Stimulated activated CD4-positive, alpha-beta T cell treated with anti-CD3 and anti-CD28 coated beads, Interleukin-1b, Interleukin-23, amount 100 ng/mL, for 4 hours (primary cell): ENCODE data around the gene RAD51.
A peak's percentile ranks its signal among the peaks of the same experiment; 100 is the strongest.
"Not testable (repeated sequence)": the region's sequence is repeated elsewhere in the genome, so short reads cannot be mapped to it uniquely, and the experiment has no call there.

ENCODE experiments used
- DNase-seq, 2 donors: peaks; one replicate each; pipeline ENCODE4 v3.0.0-alpha.2; 2020; ENCODE audit warnings: low read depth in 2 of 2

Gene RAD51

DNA sequence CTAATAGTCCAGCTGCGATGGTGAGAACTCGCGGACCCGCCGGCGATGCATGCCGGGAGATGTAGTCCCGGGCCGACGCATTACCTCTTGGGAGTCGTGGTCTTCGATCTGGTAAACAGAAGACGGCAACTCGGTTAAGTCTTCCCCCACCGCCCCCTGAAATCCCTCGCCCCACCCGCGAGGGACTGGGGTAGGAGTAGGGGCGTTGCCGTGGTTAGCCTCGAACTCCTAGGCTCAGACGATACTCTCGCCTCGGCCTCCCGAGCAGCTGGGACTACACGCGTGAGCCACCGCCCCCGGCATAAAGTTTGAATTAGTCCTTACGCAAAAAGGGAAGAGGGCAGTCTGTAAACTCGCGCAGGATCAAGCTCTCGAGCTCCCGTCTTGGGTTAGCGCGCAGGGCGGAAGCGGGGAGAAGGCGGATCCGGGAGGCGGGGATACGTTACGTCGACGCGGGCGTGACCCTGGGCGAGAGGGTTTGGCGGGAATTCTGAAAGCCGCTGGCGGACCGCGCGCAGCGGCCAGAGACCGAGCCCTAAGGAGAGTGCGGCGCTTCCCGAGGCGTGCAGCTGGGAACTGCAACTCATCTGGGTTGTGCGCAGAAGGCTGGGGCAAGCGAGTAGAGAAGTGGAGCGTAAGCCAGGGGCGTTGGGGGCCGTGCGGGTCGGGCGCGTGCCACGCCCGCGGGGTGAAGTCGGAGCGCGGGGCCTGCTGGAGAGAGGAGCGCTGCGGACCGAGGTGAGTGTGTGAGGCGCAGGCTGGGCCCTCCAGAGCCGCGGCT, at the start of gene RAD51:
Gene RAD51 (plus strand): TSS at position 487 of the 781 bp plus-strand sequence. CDS start 3,585 bp downstream, outside the sequence.
- DNase-seq, result peak; percentile 86 to 87

DNA sequence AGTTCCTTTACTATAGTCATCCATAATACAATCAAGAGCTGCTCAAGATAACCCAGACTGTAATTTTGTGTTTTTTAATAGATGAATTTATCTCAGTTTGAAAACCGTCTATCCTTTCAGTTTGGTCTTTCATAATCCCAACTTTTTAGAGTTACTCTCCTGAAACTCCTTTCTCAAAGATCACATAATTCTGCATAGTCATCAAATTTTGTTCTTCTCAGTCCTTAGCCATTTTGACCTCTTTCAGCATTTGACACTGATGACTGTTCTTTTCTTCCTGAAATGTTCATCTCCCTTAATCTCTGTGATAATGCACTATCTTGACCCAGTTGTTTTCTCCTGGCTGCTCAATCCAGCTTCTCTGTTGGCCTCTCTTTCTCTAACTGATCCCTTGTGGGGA, 47.5 kb upstream of the RAD51 start:
- DNase-seq, result no peak

DNA sequence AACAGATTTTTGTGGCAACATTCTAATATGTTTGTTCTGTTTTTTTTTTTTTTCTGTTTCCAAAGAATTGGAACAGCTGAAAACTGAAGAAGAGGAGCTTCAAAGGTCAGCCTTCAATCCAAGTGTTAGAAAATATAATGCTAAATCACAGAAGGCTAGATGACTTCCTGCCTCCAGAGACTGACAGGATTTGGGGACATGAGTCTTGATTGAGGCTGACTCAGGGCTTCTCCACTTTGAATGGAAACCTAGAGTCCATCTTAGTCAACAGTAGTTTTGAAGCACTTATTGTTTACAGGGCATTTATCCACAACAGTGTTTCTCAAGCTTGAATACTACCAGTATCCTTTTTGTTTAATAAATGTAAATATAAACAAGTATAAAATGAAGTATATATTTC, 44.5 kb upstream of the RAD51 start:
- DNase-seq, result no peak

DNA sequence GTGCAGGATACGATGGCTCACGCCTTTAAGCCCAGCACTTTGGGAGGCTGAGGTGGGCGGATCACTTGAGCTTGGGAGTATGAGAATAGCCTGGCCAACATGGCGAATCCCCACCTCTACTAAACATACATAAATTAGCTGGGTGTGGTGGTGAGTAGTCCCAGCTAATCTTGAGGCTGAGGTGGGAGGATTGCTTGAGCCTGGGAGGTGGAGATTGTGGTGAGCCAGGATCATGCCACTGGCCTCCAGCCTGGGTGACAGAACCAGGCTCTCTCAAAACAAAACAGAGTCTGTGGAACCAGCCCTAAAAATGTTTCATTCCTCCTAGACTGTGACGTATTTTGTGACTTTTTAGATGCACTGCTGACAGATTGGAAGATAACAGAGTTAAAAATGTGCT, 34.3 kb upstream of the RAD51 start:
- no peak for DNase-seq

DNA sequence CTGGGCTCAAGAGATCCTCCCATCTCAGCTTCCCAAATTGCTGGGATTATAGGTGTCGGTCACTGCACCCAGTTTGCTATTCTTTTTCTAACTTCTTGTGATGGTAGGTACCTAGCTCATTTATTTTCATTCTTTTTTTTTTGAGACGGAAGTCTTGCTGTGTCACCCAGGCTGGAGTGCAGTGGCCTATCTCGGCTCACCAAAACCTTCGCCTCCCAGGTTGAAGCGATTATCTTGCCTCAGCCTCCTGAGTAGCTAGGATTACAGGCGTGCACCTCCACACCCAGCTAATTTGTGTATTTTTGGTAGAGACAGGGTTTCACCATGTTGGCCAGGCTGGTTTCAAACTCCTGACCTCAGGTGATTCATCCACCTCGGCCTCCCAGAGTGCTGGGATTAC, 30.1 kb upstream of the RAD51 start:
- DNase-seq, result no peak

DNA sequence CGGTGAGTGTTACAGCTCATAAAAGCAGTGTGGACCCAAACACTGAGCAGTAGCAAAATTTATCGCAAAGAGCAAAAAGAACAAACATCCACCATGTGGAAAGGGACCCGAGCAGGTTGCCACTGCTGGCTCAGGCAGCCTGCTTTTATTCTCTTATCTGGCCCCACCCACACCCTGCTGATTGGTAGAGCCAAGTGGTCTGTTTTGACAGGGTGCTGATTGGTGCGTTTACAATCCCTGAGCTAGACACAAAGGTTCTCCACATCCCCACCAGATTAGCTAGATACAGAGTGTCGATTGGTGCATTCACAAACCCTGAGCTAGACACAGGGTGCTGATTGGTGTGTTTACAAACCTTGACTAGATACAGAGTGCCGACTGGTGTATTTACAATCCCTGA, 18.7 kb upstream of the RAD51 start:
- DNase-seq, result not testable (repeated sequence)

DNA sequence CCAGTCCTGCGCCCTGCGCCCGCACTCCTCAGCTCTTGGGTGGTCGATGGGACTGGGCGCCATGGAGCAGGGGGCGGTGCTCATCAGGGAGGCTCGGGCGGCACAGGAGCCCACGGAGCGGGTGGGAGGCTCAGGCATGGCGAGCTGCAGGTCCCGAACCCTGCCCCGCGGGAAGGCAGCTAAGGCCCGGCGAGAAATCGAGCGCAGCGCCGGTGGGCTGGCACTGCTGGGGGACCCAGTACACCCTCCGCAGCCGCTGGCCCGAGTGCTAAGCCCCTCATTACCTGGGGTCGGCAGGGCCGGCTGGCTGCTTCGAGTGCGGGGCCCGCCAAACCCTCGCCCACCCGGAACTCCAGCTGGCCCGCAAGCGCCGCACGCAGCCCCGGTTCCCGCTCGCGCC, 18.1 kb upstream of the RAD51 start:
- DNase-seq, result not testable (repeated sequence)

DNA sequence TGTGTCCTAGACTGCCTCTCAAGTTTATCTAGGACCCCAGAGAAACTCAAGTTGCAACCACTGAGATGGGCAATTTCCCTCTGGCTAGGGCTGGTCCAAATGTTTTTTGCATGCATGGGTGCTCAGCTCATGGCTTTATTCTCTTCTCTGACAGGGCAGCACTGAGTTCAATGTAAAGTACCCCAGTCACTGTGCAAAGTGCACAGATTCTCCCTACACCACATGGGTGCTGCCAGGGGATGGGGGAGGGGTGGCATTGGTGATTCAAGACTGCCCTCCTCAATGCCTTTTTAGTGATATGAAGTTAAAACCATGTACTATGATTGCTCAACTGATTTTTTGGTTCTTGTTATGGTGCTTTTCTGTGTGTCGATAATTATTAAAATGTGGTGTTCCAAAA, 14.8 kb upstream of the RAD51 start:
- DNase-seq, result no peak

DNA sequence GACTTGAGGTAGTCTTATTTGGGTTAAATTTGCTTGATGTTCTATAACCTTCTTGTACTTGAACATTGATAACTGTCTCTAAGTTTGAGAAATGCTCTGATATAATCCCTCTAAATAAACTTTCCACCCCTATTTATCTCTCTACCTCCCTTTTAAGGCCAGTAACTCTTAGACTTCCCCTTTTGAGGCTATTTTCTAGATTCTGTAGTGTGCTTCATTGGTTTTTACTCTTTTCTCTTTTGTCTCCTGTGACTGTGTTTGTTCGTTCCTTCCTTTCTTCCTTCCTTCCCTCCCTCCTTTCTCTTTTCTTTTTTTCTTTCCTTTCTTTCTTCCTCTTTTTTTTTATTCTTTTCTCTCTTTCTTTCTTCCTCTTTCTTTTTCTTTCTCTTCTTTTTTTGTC, 14.0 kb upstream of the RAD51 start:
- not testable (repeated sequence) for DNase-seq

DNA sequence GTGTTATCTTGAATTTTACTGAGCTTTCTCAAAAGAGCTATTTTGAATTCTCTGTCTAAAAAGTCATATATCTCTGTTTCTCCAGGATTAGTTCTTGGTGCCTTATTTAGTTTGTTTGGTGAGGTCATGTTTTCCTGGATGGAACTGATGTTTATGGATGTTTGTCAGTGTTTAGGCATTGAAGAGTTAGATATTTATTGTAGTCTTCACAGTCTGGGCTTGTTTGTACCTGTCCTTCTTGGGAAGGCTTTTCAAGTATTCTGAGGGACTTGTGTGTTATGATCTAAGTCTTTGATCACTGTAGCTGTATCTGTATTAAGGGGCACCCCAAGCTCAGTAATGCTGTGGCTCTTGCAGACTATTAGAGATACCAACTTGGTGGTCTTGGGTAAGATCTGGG, 10.6 kb upstream of the RAD51 start:
- no peak for DNase-seq

DNA sequence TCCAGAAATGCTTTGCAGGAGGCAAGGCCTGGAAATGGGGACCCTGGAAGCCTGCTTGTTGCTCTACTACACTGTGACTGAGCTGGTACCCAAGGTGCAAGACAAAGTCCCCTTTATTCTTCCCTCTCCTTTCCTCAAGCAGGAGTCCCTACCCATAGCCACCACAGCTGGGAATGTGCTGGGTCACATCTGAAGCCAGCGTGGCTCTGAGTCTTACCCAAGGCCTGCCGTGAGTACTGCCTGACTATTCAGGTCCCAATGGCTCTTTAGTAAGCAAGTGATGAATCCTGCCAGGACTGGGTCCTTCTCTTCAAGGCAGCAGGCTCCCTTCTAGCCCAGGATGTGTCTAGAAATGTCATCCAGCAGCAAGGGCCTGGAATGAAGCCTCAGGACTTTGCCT, 9.6 kb upstream of the RAD51 start:
- no peak for DNase-seq

DNA sequence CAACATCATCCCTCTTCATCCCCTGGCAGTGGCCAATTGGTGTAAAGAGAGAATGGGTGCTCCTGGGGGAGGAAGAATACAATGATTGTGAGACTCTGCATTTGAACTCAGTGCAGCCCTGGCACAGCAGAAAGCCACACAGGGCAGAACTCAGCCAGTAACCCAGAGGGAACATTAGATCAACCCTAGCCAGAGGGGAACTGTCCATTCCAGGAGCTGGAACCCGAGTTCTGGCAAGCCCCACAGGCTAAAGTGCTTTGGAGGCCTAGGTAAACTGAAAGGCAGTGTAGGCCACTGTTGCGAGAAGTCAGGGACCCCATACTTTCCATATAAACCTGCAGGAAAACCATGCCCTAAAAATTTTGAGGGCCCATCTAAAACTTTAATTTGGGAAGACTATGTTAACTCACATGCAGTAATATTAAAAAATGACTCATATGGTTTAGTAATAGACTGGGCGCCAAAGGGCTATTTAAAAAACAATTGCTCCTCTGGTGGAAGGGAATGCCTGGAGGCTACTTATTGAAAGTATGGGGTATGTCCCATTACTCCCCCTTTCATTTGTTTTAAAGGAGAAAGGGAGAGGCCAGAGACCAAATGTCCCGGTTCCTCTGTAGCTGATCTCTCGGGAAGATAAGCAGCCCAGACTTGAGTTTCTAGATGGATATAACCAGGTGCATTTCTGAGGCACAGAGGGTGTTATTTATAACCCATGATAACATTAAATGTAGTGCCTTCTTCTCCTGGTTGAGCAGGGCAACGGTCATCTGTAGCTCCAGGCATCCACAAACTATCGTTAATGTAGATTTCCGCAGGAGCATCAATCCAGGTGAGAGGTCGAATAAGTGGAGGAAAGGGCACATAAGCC, 5.8 kb upstream of the RAD51 start:
- no peak for DNase-seq

DNA sequence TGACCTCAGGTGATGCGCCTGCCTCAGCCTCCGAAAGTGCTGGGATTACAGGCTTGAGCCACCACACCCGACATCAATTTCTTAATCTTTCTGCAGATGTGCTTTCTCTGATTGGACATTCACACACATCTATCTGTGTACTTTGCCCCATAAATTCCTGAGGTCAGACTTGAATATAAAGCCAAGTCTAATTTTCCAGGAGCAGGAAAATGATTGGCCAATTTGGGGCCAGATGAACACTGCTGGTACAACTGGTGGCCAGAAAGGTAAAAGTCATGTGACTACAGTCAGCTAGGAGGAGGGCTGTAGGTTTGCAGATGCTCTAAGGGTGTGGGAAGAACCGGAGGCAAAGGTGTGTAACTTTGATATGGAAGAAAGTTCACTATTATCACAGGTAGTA, 3.2 kb upstream of the RAD51 start:
- no peak for DNase-seq

DNA sequence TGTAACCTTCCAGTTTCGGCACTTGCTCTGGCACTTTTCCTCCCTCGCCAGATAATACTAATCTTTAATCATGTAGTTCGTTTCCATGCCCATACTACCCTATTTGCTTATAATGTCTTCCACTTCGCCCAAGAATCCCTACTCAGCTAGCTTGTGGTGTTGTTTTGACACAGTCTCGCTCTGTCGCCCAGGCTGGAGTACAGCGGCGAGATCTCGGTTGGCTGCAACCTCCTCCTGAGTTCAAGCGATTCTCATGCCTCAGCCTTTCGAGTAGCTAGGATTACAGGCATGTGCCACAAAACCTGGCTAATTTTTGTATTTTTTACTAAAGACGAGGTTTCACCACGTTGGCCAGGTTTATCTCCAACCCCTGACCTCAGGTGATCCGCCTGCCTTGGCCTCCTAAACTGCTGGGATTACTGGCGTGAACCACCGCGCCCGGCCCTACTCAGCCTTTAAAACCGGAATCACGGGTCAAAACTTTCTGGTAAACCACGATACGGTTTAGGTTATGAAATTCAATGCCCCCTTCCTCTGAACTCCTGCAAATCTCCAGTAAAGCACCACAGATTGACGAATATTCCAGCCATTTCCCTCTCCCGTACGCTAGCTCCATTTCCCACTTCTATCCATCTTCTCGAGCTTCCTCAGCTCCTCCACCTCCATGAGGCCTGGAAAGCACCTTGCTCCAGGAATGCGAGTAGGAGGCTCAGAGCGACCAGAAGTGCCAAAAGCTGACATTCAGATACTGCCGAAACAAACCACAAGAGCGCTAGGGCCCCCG, 878 bp upstream of the RAD51 start:
- no peak for DNase-seq

DNA sequence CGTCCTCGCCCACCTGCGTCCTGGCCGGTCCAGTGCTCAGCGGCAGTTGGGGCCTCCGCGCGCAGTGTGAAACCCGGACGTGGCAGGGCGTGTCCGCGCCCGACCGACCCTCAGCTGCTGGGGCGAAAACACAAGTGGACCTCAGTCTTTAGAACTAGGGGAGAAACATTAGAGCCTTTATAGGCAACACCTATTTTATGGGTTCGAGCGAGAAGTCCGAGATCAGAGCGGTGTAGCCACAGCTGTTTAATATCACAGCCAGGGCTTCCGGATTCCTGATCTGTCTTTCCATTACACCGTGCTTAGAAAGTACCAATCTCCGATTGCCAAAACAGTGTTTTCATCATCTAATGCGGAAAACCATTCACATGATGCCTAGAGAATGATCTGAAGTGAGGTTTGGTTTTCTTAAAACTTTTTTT, 506 bp downstream of the RAD51 start:
- DNase-seq, result no peak

DNA sequence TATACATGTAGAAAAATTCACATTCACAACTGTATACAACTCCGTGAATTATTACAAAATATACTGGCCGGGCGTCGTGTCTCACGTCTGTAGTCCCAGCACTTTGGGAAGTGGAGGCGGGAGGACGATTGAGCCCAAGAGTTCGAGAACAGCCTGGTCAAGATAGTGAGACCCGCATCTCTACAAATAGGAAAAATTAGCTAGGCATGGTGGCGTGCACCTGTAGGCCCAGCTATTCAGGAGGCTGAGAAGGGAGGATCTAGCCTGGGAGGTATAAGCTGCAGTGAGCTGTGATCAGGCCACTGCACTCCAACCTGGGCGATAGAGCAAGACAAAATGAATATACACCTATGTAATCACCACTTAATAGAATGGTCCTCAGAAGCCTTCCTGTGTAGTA, 1.3 kb downstream of the RAD51 start:
- DNase-seq, result no peak

DNA sequence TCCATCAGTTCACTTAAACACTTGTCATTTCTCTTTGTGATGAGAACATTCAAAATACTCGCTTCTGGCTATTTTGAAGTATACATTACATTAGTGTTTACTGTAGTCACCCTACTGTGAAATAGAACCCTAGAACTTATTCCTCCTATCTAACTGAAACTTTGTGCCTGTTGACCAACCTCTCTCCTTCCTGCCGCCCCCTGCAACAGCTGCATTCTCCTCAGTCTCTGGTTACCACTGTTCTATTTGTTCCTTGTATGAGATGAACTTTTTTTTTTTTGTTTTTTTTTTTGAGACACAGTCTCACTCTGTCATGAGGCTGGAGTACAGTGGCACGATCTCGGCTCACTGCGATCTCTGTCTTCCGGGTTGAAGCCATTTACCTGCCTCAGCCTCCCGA, 2.9 kb downstream of the RAD51 start:
- no peak for DNase-seq

DNA sequence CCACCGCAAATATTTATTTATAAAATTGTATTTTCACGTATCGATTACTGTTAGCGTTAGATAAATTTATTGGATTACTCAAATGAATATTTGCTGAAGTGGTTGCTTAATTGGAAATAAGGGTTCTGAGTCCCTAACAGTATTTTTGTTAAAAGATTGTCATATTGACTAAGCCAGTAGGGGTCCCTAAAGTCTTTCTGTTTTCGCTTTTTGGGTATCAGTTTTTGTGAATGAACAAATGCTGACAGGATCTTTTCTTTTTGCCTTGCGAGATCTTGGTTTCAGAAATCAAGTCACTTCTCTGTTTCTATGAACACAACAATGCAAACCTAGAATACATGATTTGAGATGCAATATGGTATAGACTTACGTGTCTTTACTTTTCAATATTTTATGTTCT, 7.1 kb downstream of the RAD51 start:
- DNase-seq, result no peak

DNA sequence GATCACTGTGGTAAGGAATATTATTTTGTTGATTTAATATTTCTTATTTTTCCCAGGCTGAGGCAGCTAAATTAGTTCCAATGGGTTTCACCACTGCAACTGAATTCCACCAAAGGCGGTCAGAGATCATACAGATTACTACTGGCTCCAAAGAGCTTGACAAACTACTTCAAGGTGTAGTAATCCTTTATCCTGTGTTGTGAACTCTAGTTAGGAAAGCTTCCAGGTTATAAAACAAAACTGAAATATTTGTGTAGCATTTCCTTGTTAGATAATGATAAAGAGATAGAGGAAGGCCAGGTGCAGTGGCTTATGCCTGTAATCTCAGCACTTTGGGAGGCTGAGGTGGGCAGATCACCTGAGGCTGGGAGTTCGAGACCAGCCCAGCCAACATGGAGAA, 11.1 kb downstream of the RAD51 start:
- no peak for DNase-seq

DNA sequence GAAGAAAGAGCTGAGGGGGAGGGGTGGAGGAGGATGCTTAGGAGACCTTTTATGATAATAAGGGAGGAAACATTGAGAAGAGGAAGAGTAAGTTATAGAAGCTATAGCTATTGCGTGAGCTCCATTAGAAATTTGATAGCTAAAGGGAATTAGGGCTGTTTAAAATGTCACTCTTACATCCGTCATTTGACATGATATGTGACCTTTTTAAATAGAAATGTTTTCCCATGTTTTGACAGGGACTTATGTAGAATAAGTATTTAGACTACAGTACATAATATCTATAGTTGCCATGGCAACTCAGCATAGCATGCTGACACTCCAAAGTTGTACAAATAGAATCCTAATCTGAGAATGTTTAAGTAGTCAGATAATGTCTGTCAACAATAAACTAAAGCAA, 19.2 kb downstream of the RAD51 start:
- no peak for DNase-seq

DNA sequence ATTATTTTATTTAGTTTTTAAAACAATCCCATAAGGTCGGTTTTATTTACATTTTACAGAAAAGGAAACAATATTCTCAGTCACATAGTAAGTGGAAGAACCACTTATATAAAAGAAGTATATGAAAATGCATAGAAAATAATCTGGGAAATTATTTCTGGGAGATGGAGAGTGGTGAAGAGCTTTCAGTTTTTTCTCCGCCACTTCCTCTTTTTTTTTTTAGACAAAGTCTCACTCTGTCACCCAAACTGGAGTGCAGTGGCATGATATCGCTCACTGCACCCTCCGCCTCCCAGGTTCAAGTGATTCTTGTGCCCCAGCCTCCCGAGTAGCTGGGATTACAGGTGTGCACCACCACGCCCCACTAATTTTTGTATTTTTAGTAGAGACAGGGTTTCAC, 21.2 kb downstream of the RAD51 start:
- DNase-seq, result no peak

DNA sequence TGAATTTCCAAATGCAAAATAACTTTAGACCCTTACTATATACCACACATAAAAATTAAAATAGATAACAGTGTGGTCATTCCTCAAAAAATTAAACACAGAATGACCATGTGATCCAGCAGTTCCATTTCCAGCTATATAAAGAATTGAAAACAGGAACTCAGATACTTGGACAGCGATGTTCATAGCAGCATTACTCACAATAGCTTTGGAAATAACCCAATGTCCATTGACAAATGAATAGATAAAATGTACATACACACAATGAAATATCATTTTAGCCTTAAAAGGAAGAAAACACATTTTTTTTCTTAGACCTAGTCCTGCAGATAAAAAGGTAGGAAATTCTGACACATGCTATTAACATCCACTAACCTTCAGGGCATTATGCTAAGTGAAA, 26.7 kb downstream of the RAD51 start:
- DNase-seq, result no peak
